Measurements from ENCODE around the gene ADORA2A. TPM values are rescaled to one million over a fixed set of nuclear protein-coding genes. Genes with fewer than 3 reads are reported as not detected.
"Not testable (repeated sequence)": the region's sequence is repeated elsewhere in the genome, so short reads cannot be mapped to it uniquely, and the experiment has no call there.

Gene ADORA2A
- total and polyA plus RNA-seq, 5 donors, result 3.7 to 6.6 (median 5.2) TPM

DNA sequence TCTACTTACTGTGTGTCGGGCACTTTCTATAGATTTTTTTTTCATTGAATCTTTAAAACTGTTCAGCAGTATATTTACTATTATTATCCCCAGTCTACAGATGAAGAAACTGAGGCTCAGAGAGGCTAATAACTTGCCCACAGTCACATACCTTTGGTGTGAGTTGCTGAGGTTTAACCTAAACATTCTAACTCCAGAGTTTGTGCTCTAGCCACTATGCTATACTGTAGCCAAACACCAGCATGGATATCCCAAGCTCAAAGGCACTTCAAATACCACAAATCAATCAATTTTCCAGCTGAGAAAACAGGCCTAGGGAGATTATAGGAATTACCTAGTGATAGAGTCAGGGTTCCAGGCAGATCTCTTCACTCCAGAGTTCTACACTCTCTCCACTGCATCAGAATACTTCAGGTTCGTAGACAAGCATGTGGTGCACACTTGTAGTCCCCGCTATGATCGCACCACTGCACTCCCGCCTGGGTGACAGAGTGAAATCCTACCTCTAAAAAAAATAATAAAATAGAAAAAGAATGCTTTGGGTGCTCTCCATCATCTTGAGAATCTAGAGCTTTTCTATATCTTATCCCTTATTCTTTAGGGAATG is 47.4 kb downstream of the ADORA2A start:
- no peak overlapping the region for H3K27ac ChIP-seq (ENCODE audit: low read length)
- intact Hi-C loops (cut with DNase I), result loop anchor here in 1 of 4 donors (10.0 kb wide), 1 partner anchor 50 kb away; the partner anchor contains the start of gene ADORA2A
- no peaks in the 10 kb centered on the region for H3K27me3 ChIP-seq (ENCODE audit: control insufficient read depth, insufficient read depth)
- WGBS, result 71% methylated on average over 5 of the region's 5 CpGs
- DNase-seq (no peak), ATAC-seq (no peak)
- peaks cover 8% of the 10 kb centered on the region for H3K4me1 ChIP-seq (ENCODE audit: control insufficient read depth, insufficient read depth, low read length)
- no peak overlapping the region for H3K4me3 ChIP-seq (ENCODE audit: low read length)
- no peaks in the 10 kb centered on the region for H3K9me3 ChIP-seq (ENCODE audit: control insufficient read depth, low read length)

- H3K27me3 ChIP-seq (ENCODE audit: control insufficient read depth, insufficient read depth), result no peaks in the 10 kb centered on the region
- WGBS, result 70% methylated on average over 1 of the region's 1 CpG
- H3K27ac ChIP-seq (ENCODE audit: low read length), result no peak overlapping the region
- H3K4me3 ChIP-seq (ENCODE audit: low read length), result no peak overlapping the region
- H3K4me1 ChIP-seq (ENCODE audit: control insufficient read depth, insufficient read depth, low read length), result peaks cover 8% of the 10 kb centered on the region
- intact Hi-C loops (cut with DNase I), result no loop called here
- no peak for ATAC-seq
- H3K9me3 ChIP-seq (ENCODE audit: control insufficient read depth, low read length), result no peaks in the 10 kb centered on the region
- no peak for DNase-seq
These were observed 54.2 kb downstream of the ADORA2A start for GRCh38 chr22:24481641-24482040.

- intact Hi-C loops (cut with DNase I), result no loop called here
- Histone ChIP-seq H3K27ac (ENCODE audit: low read length) (no peak overlapping the region), H3K4me3 (ENCODE audit: low read length) (no peak overlapping the region), H3K27me3 (ENCODE audit: control insufficient read depth, insufficient read depth) (no peaks in the 10 kb centered on the region), H3K4me1 (ENCODE audit: control insufficient read depth, insufficient read depth, low read length) (peaks cover 8% of the 10 kb centered on the region), H3K9me3 (ENCODE audit: control insufficient read depth, low read length) (no peaks in the 10 kb centered on the region)
- 40% methylated on average over 3 of the region's 3 CpGs for whole genome bisulfite sequencing
- peak in 1 of 2 donors; percentile 59 for ATAC-seq
- no peak for DNase-seq
These were observed 55.2 kb downstream of the ADORA2A start for GRCh38 chr22:24482575-24482974.

- Histone ChIP-seq H3K4me3 (ENCODE audit: low read length) (no peak overlapping the region), H3K27ac (ENCODE audit: low read length) (no peak overlapping the region), H3K9me3 (ENCODE audit: control insufficient read depth, low read length) (no peaks in the 10 kb centered on the region), H3K4me1 (ENCODE audit: control insufficient read depth, insufficient read depth, low read length) (peaks cover 8% of the 10 kb centered on the region), H3K27me3 (ENCODE audit: control insufficient read depth, insufficient read depth) (no peaks in the 10 kb centered on the region)
- intact Hi-C loops (cut with DNase I), result no loop called here
- DNase-seq (no peak), ATAC-seq (no peak)
- 74% methylated on average over 2 of the region's 2 CpGs for WGBS
These were observed 55.6 kb downstream of the ADORA2A start for GRCh38 chr22:24482998-24483397.

GRCh38 chr22:24483976-24484545 is 56.7 kb downstream of the ADORA2A start:
- H3K4me3 ChIP-seq (ENCODE audit: low read length), result no peak overlapping the region
- peak; percentile 58 to 61 for ATAC-seq
- 51% methylated on average over 5 of the region's 5 CpGs for WGBS

GRCh38 chr22:24485170-24485569 is 57.8 kb downstream of the ADORA2A start:
- H3K9me3 ChIP-seq (ENCODE audit: control insufficient read depth, low read length), result no peaks in the 10 kb centered on the region
- ATAC-seq (no peak), DNase-seq (no peak)
- no peak overlapping the region for H3K4me3 ChIP-seq (ENCODE audit: low read length)
- intact Hi-C loops (cut with DNase I), result no loop called here
- H3K27ac ChIP-seq (ENCODE audit: low read length), result no peak overlapping the region
- WGBS, result 96% methylated on average over 4 of the region's 4 CpGs
- peaks cover 8% of the 10 kb centered on the region for H3K4me1 ChIP-seq (ENCODE audit: control insufficient read depth, insufficient read depth, low read length)
- no peaks in the 10 kb centered on the region for H3K27me3 ChIP-seq (ENCODE audit: control insufficient read depth, insufficient read depth)

More at GRCh38 chr22:24483976-24484545, 56.7 kb downstream of the ADORA2A start:
- H3K27me3 ChIP-seq (ENCODE audit: control insufficient read depth, insufficient read depth), result no peaks in the 10 kb centered on the region
- H3K27ac ChIP-seq (ENCODE audit: low read length), result no peak overlapping the region
- intact Hi-C loops (cut with DNase I), result no loop called here
- peaks cover 8% of the 10 kb centered on the region for H3K4me1 ChIP-seq (ENCODE audit: control insufficient read depth, insufficient read depth, low read length)
- no peaks in the 10 kb centered on the region for H3K9me3 ChIP-seq (ENCODE audit: control insufficient read depth, low read length)
- DNase-seq, result no peak

DNA sequence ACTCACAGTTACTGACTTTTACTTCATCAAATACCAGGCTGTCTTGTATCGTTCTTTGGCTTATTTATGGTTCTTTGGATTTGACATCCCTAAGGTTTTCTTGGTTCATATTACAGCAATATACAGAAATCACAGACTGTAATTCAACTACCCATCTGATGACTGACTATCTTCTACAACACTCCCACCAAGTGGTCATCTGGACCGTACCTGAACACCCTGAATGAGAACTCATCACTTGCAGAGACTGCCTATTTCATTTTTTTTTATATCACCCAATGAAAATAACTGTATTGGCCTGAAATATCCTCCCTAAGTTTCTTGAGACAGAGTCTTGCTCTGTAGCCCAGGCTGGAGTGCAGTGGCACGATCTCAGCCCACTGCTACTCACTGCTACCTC is 58.2 kb downstream of the ADORA2A start:
- WGBS, result 44% methylated on average over 3 of the region's 3 CpGs
- H3K27me3 ChIP-seq (ENCODE audit: control insufficient read depth, insufficient read depth), result no peaks in the 10 kb centered on the region
- H3K27ac ChIP-seq (ENCODE audit: low read length), result no peak overlapping the region
- no peak for DNase-seq
- peak; percentile 50 to 71 for ATAC-seq
- H3K4me1 ChIP-seq (ENCODE audit: control insufficient read depth, insufficient read depth, low read length), result peaks cover 8% of the 10 kb centered on the region
- H3K4me3 ChIP-seq (ENCODE audit: low read length), result no peak overlapping the region
- intact Hi-C loops (cut with DNase I), result no loop called here
- no peaks in the 10 kb centered on the region for H3K9me3 ChIP-seq (ENCODE audit: control insufficient read depth, low read length)

DNA sequence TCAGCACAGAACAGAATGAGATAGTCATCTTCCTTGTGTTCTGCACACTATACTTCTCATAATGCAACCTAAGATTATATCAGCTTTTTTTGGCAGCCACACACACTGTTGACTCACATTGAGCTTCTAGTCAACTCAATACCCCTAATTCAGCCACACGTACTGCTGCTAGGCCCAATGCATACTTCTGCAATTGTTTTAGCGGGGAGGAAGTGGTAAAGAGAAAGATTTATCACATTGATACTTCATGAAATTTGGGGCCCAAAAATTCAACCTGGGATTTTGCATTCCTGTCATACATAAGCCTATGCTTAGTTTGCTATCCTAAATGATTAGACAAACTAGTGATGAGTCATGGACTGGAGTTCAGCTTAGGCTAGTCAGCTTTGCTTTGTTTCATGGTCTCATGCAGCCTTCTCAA is 59.1 kb downstream of the ADORA2A start:
- no peak for DNase-seq
- Histone ChIP-seq H3K27me3 (ENCODE audit: control insufficient read depth, insufficient read depth) (no peaks in the 10 kb centered on the region), H3K9me3 (ENCODE audit: control insufficient read depth, low read length) (no peaks in the 10 kb centered on the region), H3K27ac (ENCODE audit: low read length) (no peak overlapping the region), H3K4me1 (ENCODE audit: control insufficient read depth, insufficient read depth, low read length) (peaks cover 8% of the 10 kb centered on the region), H3K4me3 (ENCODE audit: low read length) (no peak overlapping the region)
- WGBS, result 69% methylated on average over 2 of the region's 2 CpGs
- ATAC-seq, result no peak
- intact Hi-C loops (cut with DNase I), result no loop called here

GRCh38 chr22:24489011-24489410 is 61.6 kb downstream of the ADORA2A start:
- H3K4me3 ChIP-seq (ENCODE audit: low read length), result no peak overlapping the region
- 50% methylated on average over 2 of the region's 2 CpGs for WGBS
- H3K27me3 ChIP-seq (ENCODE audit: control insufficient read depth, insufficient read depth), result no peaks in the 10 kb centered on the region
- intact Hi-C loops (cut with DNase I), result no loop called here
- ATAC-seq (no peak), DNase-seq (no peak)
- peaks cover 2% of the 10 kb centered on the region for H3K4me1 ChIP-seq (ENCODE audit: control insufficient read depth, insufficient read depth, low read length)
- H3K27ac ChIP-seq (ENCODE audit: low read length), result no peak overlapping the region
- H3K9me3 ChIP-seq (ENCODE audit: control insufficient read depth, low read length), result no peaks in the 10 kb centered on the region

DNA sequence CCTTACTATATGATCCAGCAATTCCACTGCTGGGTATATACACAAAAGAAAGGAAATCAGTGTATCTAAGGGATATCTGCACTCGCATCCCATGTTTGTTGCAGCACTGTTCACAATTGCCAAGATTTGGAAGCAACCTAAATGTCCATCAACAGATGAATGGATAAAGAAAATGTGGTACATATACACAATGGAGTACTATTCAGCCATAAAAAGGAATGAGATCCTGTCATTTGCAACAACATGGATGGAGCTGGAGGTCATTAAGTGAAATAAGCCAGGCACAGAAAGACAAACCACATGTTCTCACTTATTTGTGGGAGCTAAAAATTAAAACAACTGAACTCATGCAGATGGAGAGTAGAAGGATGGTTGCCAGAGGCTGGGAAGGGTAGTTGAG is 62.0 kb downstream of the ADORA2A start:
- DNase-seq; ATAC-seq; H3K27ac ChIP-seq (ENCODE audit: low read length); H3K4me3 ChIP-seq (ENCODE audit: low read length); H3K9me3 ChIP-seq (ENCODE audit: control insufficient read depth, low read length); H3K27me3 ChIP-seq (ENCODE audit: control insufficient read depth, insufficient read depth); H3K4me1 ChIP-seq (ENCODE audit: control insufficient read depth, insufficient read depth, low read length); intact Hi-C loops (cut with DNase I): not testable (repeated sequence)
- 97% methylated on average over 1 of the region's 1 CpG for WGBS
